Astrocyte of the cerebellum (primary cell): Measurements from ENCODE around the gene KATNAL2.

Experiments used
- DNase-seq: peaks from one replicate; pipeline ENCODE4 v3.0.0-alpha.2; 2011; ENCODE audit warnings: low read depth
- H3K4me3 ChIP-seq: 2 replicates; pipeline ENCODE4 v1.5.1; 2011; ENCODE audit warnings: mild to moderate bottlenecking, low read depth, low read length, moderate library complexity
- in situ Hi-C: cut with HindIII; loops from 2 replicates; pipeline ENCODE4 v1.10.0; 2017; ENCODE audit warnings: low sequenced_read_pairs
- TF ChIP-seq, protein P1 (sequence below): IDR thresholded peaks from 2 replicates; pipeline ENCODE4 v1.5.1; 2012; ENCODE audit warnings: low read length, low read depth, moderate library complexity, mild to moderate bottlenecking; ENCODE audit errors: missing control alignments

KATNAL2 gene

GRCh38 chr18:47081578-47081977 lies 164.2 kb downstream of the KATNAL2 start:
- no peak overlapping the region for H3K4me3 ChIP-seq
- DNase-seq = no peak
- in situ Hi-C loops = no loop called here
- TF ChIP-seq, protein P1, sequence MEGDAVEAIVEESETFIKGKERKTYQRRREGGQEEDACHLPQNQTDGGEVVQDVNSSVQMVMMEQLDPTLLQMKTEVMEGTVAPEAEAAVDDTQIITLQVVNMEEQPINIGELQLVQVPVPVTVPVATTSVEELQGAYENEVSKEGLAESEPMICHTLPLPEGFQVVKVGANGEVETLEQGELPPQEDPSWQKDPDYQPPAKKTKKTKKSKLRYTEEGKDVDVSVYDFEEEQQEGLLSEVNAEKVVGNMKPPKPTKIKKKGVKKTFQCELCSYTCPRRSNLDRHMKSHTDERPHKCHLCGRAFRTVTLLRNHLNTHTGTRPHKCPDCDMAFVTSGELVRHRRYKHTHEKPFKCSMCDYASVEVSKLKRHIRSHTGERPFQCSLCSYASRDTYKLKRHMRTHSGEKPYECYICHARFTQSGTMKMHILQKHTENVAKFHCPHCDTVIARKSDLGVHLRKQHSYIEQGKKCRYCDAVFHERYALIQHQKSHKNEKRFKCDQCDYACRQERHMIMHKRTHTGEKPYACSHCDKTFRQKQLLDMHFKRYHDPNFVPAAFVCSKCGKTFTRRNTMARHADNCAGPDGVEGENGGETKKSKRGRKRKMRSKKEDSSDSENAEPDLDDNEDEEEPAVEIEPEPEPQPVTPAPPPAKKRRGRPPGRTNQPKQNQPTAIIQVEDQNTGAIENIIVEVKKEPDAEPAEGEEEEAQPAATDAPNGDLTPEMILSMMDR = no peak

DNA sequence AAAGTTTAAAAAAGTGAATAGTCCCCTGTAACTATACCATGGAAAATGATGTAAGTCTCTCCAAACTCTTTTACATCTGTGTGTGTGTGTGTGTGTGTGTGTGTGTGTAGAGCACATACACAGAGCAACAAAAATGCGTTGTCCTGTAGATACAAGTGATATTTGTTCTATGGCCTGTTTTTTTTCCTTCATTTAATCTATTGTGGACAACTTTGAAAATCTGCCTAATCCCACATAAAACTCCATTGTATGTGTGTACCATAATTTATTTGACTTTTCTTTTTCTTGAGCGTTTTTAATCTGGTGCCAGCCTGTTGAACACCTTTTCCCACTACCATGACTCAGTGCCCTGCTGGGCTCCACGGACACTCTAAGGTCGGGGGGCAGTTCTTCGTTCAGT lies 170.3 kb downstream of the KATNAL2 start:
- DNase-seq = no peak
- in situ Hi-C loops = no loop called here
- H3K4me3 ChIP-seq = no peak overlapping the region
- TF ChIP-seq, protein P1 = no peak

DNA sequence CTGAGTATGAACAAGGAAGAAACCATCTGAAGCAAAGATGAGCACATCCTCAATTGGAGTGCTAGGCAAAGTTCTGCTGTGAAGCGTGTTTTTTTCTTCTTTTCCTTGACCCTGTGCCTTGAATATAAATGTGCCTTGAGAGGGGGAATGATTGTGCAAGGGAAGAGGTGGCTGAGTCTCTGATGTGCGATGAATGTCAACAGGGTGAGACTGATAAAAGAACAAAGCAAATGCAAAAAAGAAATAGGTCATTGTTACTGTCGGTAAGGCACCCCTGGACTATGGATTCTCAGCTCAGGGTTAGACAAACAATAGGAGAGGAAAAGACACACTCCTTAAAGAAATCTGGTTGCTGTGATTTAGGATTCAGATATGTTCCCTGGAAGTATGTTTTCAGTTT lies 178.4 kb downstream of the KATNAL2 start:
- in situ Hi-C loops = no loop called here
- no peak for DNase-seq
- TF ChIP-seq, protein P1 = no peak
- no peak overlapping the region for H3K4me3 ChIP-seq

GRCh38 chr18:47100212-47100831 lies 182.9 kb downstream of the KATNAL2 start:
- in situ Hi-C loops = no loop called here
- TF ChIP-seq, protein P1 = peak; percentile 82
- no peak overlapping the region for H3K4me3 ChIP-seq
- peak; percentile 23 for DNase-seq

- H3K4me3 ChIP-seq = no peak overlapping the region
- in situ Hi-C loops = no loop called here
- TF ChIP-seq, protein P1 = no peak
- DNase-seq = no peak
Observed at GRCh38 chr18:47108373-47108772, 191.0 kb downstream of the KATNAL2 start.

DNA sequence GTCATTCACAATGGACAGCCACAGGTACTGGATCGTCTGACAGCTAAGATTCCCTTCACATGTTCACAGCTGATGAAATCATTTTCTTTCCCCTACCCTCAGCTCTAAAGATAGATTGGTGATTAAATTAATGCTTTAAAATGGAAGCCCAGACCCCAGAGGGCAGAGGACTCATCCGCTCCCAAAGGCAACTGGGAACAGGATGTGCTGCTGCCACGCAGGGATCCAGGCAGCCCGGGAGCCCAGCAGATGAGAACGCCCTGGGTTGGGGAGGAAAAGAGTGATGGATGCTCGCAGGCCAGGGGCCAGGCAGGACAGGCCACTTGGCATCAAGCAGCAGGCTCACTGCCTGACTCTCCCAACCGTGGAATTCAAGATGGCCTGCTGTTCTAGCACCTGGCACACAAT lies 191.6 kb downstream of the KATNAL2 start:
- DNase-seq = no peak
- H3K4me3 ChIP-seq = no peak overlapping the region
- in situ Hi-C loops = no loop called here
- TF ChIP-seq, protein P1 = no peak
